ENCODE measurements around the gene MICALL2. TPM values are rescaled to one million over a fixed set of nuclear protein-coding genes. Genes with fewer than 3 reads are reported as not detected.

MICALL2 gene
- total RNA-seq, 4 donors from 2014 or later = 10.0 to 16.6 (median 14.3) TPM

GRCh38 chr7:1441615-1442354 lies 17.5 kb downstream of the MICALL2 start:
- WGBS, 2 donors = 92 to 93% methylated on average over 36 to 37 of the region's 41 CpGs
- Histone ChIP-seq H3K4me1 (no peaks in the 10 kb centered on the region), H3K27ac (no peak overlapping the region), H3K27me3 (no peaks in the 10 kb centered on the region), H3K9me3 (no peaks in the 10 kb centered on the region), H3K36me3 (no peaks in the 10 kb centered on the region), H3K4me3 (replicated peaks in 1 of 3) (no peak overlapping the region)
- no peak for DNase-seq
- TF ChIP-seq POLR2A (IDR thresholded peaks at IDR 0.05) = no peak
- TF ChIP-seq CTCF (IDR thresholded peaks at IDR 0.05) = no peak
- intact Hi-C loops (cut with DNase I) = no loop called here

GRCh38 chr7:1440620-1441019 lies 18.6 kb downstream of the MICALL2 start:
- DNase-seq = no peak
- 64 to 94% methylated on average over 3 to 10 of the region's 10 CpGs for WGBS, 2 donors
- H3K27ac ChIP-seq = no peak overlapping the region
- intact Hi-C loops (cut with DNase I) = no loop called here
- no peaks in the 10 kb centered on the region for H3K36me3 ChIP-seq
- H3K4me3 ChIP-seq (replicated peaks in 1 of 3) = no peak overlapping the region
- H3K4me1 ChIP-seq = no peaks in the 10 kb centered on the region
- TF ChIP-seq CTCF (IDR thresholded peaks at IDR 0.05) = no peak
- no peak for TF ChIP-seq POLR2A (IDR thresholded peaks at IDR 0.05)
- no peaks in the 10 kb centered on the region for H3K9me3 ChIP-seq
- H3K27me3 ChIP-seq = no peaks in the 10 kb centered on the region

GRCh38 chr7:1439373-1440363 lies 19.6 kb downstream of the MICALL2 start:
- intact Hi-C loops (cut with DNase I) = no loop called here
- DNase-seq = no peak
- TF ChIP-seq POLR2A (IDR thresholded peaks at IDR 0.05) = no peak
- TF ChIP-seq CTCF (IDR thresholded peaks at IDR 0.05) = no peak
- Histone ChIP-seq H3K27ac (no peak overlapping the region), H3K36me3 (no peaks in the 10 kb centered on the region), H3K4me1 (no peaks in the 10 kb centered on the region), H3K4me3 (replicated peaks in 1 of 3) (no peak overlapping the region), H3K9me3 (no peaks in the 10 kb centered on the region), H3K27me3 (no peaks in the 10 kb centered on the region)
- WGBS, 2 donors = 86 to 92% methylated on average over 17 to 21 of the region's 31 CpGs

- no peak overlapping the region for H3K27ac ChIP-seq
- DNase-seq = no peak
- WGBS, 2 donors = 84 to 95% methylated on average over 4 to 13 of the region's 15 CpGs
- H3K4me1 ChIP-seq = no peaks in the 10 kb centered on the region
- intact Hi-C loops (cut with DNase I) = no loop called here
- H3K36me3 ChIP-seq = no peaks in the 10 kb centered on the region
- no peaks in the 10 kb centered on the region for H3K9me3 ChIP-seq
- H3K4me3 ChIP-seq (replicated peaks in 1 of 3) = no peak overlapping the region
- H3K27me3 ChIP-seq = no peaks in the 10 kb centered on the region
- no peak for TF ChIP-seq CTCF (IDR thresholded peaks at IDR 0.05)
- no peak for TF ChIP-seq POLR2A (IDR thresholded peaks at IDR 0.05)
Measured at GRCh38 chr7:1438821-1439220, 20.4 kb downstream of the MICALL2 start.
